ENCODE data around the gene CDHR5. TPM values are rescaled to one million over a fixed set of nuclear protein-coding genes. Genes with fewer than 3 reads are reported as not detected.

The CDHR5 gene
- polyA plus RNA-seq, 1 donor = 763 TPM

DNA sequence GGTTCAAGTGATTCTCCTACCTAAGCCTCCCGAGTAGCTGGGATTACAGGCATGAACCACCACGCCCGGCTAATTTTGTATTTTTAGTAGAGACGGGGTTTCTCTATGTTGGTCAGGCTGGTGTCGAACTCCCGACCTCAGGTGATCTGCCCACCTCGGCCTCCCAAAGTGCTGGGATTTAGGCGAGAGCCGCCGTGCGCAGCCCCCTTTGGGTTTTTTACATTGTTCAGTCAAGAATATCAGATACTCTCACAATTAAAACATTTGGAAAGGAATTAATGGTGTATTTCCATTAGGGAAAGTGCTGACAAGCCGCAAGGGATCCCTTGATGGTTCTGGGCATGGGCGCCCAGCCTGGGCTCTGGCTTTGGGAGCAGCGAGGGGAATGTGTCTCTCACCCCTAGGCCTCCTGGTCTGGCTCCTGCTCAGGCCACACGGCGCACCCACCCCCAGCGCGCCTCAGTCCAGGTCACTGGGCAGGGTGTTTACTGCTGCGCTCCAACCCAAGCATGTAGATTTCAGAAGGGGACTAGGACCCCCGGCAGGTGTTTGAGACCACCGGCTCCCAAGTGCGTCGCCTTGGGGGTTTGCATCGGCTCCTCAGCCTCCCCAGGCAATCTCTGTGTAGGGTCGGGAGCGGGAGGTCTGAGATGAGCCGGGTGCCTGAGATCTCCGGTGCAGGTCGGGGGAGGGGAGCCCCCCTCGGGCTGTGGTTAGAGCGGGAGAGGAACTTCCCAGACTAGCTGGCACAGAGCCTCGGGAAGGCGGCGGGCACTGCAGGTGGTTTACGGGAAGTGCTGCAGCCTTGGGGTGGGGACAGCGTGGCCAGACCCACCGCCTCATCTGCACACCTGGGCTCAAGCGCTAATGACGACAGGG lies 8.2 kb downstream of the CDHR5 start:
- H3K9me3 ChIP-seq (ENCODE audit: control insufficient read depth, low read depth, low read length) = peaks cover 6% of the 10 kb centered on the region
- peak overlapping the region; percentile 86 for H3K27ac ChIP-seq (ENCODE audit: low read length)
- peaks cover 55% of the 10 kb centered on the region for H3K36me3 ChIP-seq (ENCODE audit: control insufficient read depth, insufficient read depth, low read length)
- no peak for DNase-seq
- H3K4me1 ChIP-seq (ENCODE audit: control insufficient read depth, insufficient read depth, low read length) = peaks cover 29% of the 10 kb centered on the region
- H3K27me3 ChIP-seq (ENCODE audit: control insufficient read depth, insufficient read depth, low read length) = no peaks in the 10 kb centered on the region
- H3K4me3 ChIP-seq (ENCODE audit: low read length) = no peak overlapping the region
- WGBS (ENCODE audit: insufficient coverage, low lambda C conversion rate) = 20% methylated on average over 1 of the region's 39 CpGs

DNA sequence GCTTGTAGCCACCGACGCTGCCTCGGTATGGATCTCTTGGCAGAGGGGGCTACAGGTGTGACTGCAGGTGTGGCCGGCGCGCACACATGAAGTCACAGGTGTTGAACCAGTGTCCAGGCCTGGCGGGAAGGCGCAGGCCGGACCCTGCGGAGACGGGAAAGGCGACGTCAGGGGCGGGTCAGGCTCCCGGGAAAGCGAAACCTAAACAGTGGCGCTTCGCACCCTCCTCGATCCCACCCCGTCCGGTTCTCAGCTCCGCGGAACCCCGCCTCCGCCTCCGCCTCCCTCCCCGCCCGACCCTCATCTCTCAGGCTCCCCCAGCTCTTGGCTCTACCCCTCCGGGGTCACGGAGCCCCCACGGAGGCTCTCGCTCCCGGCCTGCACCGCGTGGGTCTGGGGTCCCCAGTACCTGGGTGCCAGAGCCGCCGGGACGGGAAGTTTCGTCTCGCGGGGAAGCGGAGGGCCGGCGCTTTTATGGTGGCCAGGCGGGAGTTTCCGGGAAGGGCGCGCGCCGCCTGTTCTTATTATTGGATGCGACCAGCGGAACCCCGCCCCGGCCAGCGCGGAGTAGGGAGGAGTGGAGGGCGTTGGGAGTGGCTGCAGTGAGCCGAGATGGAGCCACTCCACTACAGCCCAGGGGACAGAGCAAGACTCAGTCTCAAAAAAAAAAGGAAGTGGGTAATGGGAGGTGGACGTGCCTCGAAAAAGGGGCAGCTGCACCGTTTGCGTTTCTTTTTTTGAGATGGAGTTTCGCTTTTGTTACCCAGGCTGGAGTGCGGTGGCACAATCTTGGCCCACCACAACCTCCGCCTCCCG lies 9.0 kb downstream of the CDHR5 start, which contains the start of gene IRF7:
TSS of gene IRF7 (minus strand) at position 447 of the 816 bp plus-strand sequence. CDS start 586 bp downstream, outside the sequence.
- Histone ChIP-seq H3K36me3 (ENCODE audit: control insufficient read depth, insufficient read depth, low read length) (peaks cover 58% of the 10 kb centered on the region), H3K9me3 (ENCODE audit: control insufficient read depth, low read depth, low read length) (peaks cover 8% of the 10 kb centered on the region), H3K4me1 (ENCODE audit: control insufficient read depth, insufficient read depth, low read length) (peaks cover 22% of the 10 kb centered on the region), H3K4me3 (ENCODE audit: low read length) (peak within 1 kb of the TSS; percentile 60), H3K27ac (ENCODE audit: low read length) (peak within 1 kb of the TSS; percentile 86), H3K27me3 (ENCODE audit: control insufficient read depth, insufficient read depth, low read length) (no peaks in the 10 kb centered on the region)
- peak; percentile 89 to 96 for DNase-seq
- no CpG with 5 or more reads among the region's 66 CpGs for WGBS (ENCODE audit: insufficient coverage, low lambda C conversion rate)

DNA sequence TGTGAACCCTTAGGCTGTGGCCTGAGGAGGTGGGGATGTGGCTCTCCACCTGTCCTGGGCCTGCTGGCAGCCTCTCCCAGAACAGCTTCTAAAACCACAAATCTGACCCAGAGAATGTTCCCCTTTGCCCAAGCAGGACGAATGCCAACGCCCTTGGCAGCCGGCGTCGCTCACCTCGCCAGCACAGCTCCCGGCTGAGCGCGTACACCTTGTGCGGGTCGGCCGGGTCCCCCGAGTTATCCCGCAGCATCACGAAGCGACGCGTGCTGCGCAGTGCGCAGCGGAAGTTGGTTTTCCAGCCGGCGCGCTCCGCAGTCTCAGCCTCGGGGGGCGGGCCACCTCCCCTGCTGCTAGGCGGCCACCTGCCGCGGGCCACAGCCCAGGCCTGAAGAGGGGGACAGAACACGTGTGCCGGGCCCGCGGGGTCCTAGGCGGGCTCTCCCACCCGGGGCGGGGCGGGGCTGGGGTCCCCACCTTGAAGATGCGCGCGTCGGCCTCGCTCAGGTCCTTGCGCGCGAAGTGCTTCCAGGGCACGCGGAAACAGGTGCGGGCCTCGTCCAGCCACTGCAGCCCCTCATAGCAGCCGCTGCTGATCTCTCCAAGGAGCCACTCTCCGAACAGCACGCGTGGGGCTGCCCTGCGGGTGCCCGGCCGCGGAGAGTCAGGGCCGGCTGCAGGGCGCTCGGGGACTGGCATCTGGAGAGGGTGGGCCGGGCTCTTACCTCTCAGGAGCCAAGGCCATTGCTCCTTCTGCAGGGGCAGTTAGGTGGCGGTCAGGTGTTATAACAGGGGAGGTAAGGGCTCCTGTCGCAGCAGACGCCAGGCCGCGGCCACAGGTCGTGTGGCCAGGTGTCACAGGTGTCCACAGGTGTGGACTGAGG lies 9.9 kb downstream of the CDHR5 start:
- peak overlapping the region; percentile 86 for H3K27ac ChIP-seq (ENCODE audit: low read length)
- no peak for DNase-seq
- H3K27me3 ChIP-seq (ENCODE audit: control insufficient read depth, insufficient read depth, low read length) = no peaks in the 10 kb centered on the region
- no CpG with 5 or more reads among the region's 68 CpGs for WGBS (ENCODE audit: insufficient coverage, low lambda C conversion rate)
- peaks cover 8% of the 10 kb centered on the region for H3K9me3 ChIP-seq (ENCODE audit: control insufficient read depth, low read depth, low read length)
- peak overlapping the region; percentile 60 for H3K4me3 ChIP-seq (ENCODE audit: low read length)
- peaks cover 61% of the 10 kb centered on the region for H3K36me3 ChIP-seq (ENCODE audit: control insufficient read depth, insufficient read depth, low read length)
- peaks cover 22% of the 10 kb centered on the region for H3K4me1 ChIP-seq (ENCODE audit: control insufficient read depth, insufficient read depth, low read length)

DNA sequence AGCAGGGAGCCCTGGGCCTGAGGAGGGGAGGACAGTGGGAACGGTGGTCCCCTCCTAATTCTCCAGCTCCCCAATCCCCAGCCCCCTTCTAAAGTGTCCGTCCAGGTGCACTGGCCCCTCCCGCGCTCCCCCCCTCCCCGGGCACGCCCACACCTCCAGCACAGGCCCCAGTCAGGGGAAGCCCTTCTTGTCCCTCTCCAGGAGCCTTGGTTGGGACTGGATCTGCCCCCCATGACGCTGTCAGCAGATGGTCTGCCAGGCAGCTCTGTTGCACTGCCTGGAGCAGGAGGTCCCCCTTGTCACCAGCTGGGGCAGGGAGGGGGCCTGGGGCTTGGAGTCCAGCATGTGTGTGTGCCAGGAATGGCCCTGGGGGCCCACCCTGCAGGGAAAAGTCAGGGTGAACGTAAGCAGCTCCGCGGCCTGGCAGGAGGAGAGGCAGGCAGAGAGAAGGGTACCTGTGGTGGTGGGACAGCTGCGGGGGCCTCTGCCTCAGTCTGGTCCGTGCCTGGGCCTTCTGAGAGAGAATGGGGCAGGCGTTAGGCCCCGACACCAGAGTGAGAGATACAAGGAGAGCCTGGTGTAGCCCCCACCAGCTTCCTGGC lies 10.6 kb downstream of the CDHR5 start:
- WGBS (ENCODE audit: insufficient coverage, low lambda C conversion rate) = no CpG with 5 or more reads among the region's 14 CpGs
- DNase-seq = no peak
- Histone ChIP-seq H3K9me3 (ENCODE audit: control insufficient read depth, low read depth, low read length) (peaks cover 11% of the 10 kb centered on the region), H3K36me3 (ENCODE audit: control insufficient read depth, insufficient read depth, low read length) (peaks cover 62% of the 10 kb centered on the region), H3K4me1 (ENCODE audit: control insufficient read depth, insufficient read depth, low read length) (peaks cover 22% of the 10 kb centered on the region), H3K4me3 (ENCODE audit: low read length) (peak overlapping the region; percentile 6), H3K27ac (ENCODE audit: low read length) (peak overlapping the region; percentile 48), H3K27me3 (ENCODE audit: control insufficient read depth, insufficient read depth, low read length) (no peaks in the 10 kb centered on the region)

DNA sequence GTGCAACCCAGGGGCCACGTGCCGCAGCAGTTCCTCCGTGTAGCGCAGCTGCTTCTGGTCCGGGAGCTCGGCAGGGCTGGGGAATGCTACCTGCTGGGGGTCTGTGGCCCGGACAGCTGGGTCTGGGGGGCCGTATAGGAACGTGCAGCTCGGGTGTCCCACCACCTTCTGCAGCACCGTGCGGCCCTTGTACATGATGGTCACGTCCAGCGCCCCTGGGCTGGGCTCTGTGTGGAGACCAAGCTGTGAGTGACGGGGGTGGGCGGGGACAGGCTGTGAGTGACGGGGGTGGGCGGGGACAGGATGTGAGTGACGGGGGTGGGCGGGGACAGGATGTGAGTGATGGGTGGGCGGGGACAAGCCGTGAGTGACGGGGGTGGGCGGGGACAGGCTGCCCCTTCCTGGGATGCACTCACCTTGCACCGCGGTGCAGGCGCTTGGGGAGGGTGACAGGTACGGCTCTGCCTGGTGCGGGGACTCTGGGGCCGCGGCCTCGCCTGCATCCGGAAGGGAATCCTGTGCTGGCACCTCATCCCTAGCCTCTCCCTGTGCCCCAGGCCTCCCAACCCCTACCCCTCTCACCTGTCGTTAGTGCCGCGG lies 11.3 kb downstream of the CDHR5 start:
- Histone ChIP-seq H3K9me3 (ENCODE audit: control insufficient read depth, low read depth, low read length) (peaks cover 13% of the 10 kb centered on the region), H3K4me3 (ENCODE audit: low read length) (peak overlapping the region; percentile 6), H3K36me3 (ENCODE audit: control insufficient read depth, insufficient read depth, low read length) (peaks cover 62% of the 10 kb centered on the region), H3K27ac (ENCODE audit: low read length) (peak overlapping the region; percentile 48), H3K27me3 (ENCODE audit: control insufficient read depth, insufficient read depth, low read length) (no peaks in the 10 kb centered on the region), H3K4me1 (ENCODE audit: control insufficient read depth, insufficient read depth, low read length) (peaks cover 22% of the 10 kb centered on the region)
- no CpG with 5 or more reads among the region's 36 CpGs for WGBS (ENCODE audit: insufficient coverage, low lambda C conversion rate)
- peak in 1 of 2 donors; percentile 64 for DNase-seq

DNA sequence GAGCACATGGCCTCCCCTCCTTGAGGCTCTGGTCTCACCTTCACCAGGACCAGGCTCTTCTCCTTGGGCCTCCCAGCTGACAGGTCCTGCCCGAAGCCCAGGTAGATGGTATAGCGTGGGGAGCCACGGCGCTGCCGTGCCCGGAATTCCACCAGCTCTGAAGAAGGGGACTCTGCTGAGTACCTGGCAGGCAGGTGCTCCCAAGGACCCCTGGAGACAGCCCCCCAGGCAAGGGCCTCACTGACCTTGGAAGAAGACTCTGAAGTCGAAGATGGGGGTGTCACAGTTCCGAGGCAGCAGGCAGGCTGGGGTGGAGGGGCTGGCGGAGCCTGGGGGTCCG lies 11.8 kb downstream of the CDHR5 start:
- H3K4me1 ChIP-seq (ENCODE audit: control insufficient read depth, insufficient read depth, low read length) = peaks cover 22% of the 10 kb centered on the region
- DNase-seq = no peak
- peaks cover 18% of the 10 kb centered on the region for H3K9me3 ChIP-seq (ENCODE audit: control insufficient read depth, low read depth, low read length)
- no peak overlapping the region for H3K27ac ChIP-seq (ENCODE audit: low read length)
- WGBS (ENCODE audit: insufficient coverage, low lambda C conversion rate) = no CpG with 5 or more reads among the region's 10 CpGs
- peaks cover 62% of the 10 kb centered on the region for H3K36me3 ChIP-seq (ENCODE audit: control insufficient read depth, insufficient read depth, low read length)
- no peaks in the 10 kb centered on the region for H3K27me3 ChIP-seq (ENCODE audit: control insufficient read depth, insufficient read depth, low read length)
- no peak overlapping the region for H3K4me3 ChIP-seq (ENCODE audit: low read length)

DNA sequence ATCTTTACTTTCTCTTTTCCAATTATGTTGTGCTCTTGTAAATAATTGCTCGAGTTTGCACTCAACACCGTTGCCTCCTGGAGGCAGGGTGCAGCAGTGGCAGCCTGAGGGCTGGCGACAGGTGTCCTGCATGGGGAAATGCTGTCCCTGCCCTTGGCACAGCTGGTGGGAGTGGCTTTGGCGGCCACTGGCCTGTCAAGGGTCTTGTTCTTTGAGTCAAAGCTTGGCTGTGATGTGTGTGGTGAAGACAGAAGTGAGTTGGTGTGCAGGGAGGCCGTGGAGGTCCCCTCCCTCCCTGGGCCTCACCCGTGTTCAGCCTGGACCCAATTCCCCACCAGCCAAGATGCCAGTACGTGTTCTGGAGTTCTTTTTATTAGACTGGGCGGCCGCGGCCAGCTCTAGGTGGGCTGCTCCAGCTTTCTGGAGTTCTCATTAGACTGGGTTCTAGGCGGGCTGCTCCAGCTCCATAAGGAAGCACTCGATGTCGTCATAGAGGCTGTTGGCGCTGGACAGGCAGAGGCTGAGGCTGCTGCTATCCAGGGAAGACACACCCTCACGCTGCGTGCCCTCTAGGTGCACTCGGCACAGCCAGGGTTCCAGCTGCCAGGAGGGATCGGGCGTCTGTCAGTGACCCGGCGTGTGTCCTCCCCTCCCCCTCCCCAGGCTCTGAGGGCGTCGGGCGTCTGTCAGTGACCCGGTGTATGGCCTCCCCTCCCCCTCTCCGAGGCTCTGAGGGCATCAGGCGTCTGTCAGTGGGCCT lies 12.4 kb downstream of the CDHR5 start:
- peak in 1 of 2 donors; percentile 45 for DNase-seq
- no peaks in the 10 kb centered on the region for H3K27me3 ChIP-seq (ENCODE audit: control insufficient read depth, insufficient read depth, low read length)
- peaks cover 19% of the 10 kb centered on the region for H3K9me3 ChIP-seq (ENCODE audit: control insufficient read depth, low read depth, low read length)
- no CpG with 5 or more reads among the region's 27 CpGs for WGBS (ENCODE audit: insufficient coverage, low lambda C conversion rate)
- H3K27ac ChIP-seq (ENCODE audit: low read length) = no peak overlapping the region
- H3K4me3 ChIP-seq (ENCODE audit: low read length) = no peak overlapping the region
- peaks cover 22% of the 10 kb centered on the region for H3K4me1 ChIP-seq (ENCODE audit: control insufficient read depth, insufficient read depth, low read length)
- H3K36me3 ChIP-seq (ENCODE audit: control insufficient read depth, insufficient read depth, low read length) = peaks cover 66% of the 10 kb centered on the region

DNA sequence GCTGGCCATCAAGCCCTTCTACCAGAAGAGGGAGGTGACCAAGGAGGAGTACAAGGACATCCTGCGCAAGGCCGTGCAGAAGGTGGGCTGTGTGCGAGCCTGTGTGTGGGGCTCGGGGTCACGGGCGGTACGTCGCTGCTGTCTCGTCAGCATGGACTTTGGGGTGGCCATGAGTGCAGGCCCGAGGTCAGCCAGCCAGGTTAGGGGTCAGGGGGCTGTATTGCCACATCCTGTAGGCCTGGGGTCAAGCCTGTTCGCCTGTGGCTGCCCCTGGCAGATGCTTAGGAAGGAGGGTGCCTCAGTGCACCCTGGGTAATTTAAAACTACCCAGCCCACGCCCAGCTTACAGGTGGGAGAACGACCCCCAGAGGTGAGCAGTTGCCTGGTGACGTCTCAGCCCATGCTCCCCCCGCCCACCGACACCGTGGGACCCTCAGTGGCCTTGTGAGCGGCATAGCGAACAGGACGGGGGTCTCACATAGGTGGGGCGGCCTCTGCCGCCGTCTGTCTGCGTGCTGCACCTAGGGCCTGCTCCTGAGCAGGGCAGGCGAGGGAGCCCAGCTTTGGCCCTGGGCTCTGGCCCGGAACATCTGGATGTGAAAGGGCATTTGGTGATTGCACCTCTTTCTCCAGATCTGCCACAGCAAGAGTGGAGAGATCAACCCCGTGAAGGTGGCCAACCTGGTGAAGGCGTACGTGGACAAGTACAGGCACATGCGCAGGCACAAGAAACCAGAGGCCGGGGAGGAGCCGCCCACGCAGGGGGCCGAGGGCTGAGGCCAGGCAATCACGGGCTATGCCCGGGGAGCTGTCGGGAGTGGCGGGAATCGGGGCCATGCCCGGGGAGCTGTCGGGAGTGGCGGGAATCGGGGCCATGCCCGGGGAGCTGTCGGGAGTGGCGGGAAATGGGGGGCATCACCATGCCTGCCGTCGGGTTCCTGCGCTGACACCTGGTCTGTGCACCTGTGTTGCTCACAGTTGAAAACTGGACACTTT lies 13.5 kb downstream of the CDHR5 start:
- Histone ChIP-seq H3K27me3 (ENCODE audit: control insufficient read depth, insufficient read depth, low read length) (no peaks in the 10 kb centered on the region), H3K36me3 (ENCODE audit: control insufficient read depth, insufficient read depth, low read length) (peaks cover 77% of the 10 kb centered on the region), H3K4me3 (ENCODE audit: low read length) (no peak overlapping the region), H3K9me3 (ENCODE audit: control insufficient read depth, low read depth, low read length) (peaks cover 19% of the 10 kb centered on the region), H3K4me1 (ENCODE audit: control insufficient read depth, insufficient read depth, low read length) (peaks cover 22% of the 10 kb centered on the region), H3K27ac (ENCODE audit: low read length) (no peak overlapping the region)
- WGBS (ENCODE audit: insufficient coverage, low lambda C conversion rate) = no CpG with 5 or more reads among the region's 49 CpGs
- no peak for DNase-seq

Data from large intestine (tissue), 3 donors.